Endodermal cell (in vitro differentiated cells): Measurements from ENCODE around the gene STRADA. TPM values are rescaled to one million over a fixed set of nuclear protein-coding genes. Genes with fewer than 3 reads are reported as not detected.

ENCODE experiments used
- DNase-seq: peaks from one replicate; pipeline ENCODE4 v3.0.0-alpha.2; 2017
- H3K27ac ChIP-seq: 2 replicates; pipeline ENCODE4 v1.5.1; 2013; ENCODE audit warnings: mild to moderate bottlenecking, low read depth, low read length, moderate library complexity
- H3K27me3 ChIP-seq: 2 replicates; pipeline ENCODE4 v1.6.1; 2013; ENCODE audit warnings: mild to moderate bottlenecking, low read length, moderate library complexity; ENCODE audit not compliant: insufficient read depth, control insufficient read depth, poor library complexity, severe bottlenecking
- H3K36me3 ChIP-seq: 2 replicates; pipeline ENCODE4 v1.7.0; 2013; ENCODE audit warnings: mild to moderate bottlenecking, low read length, moderate library complexity; ENCODE audit not compliant: control insufficient read depth, insufficient read depth
- H3K4me1 ChIP-seq: one replicate; pipeline ENCODE4 v1.7.0; 2013; ENCODE audit warnings: low read length; ENCODE audit not compliant: control insufficient read depth, insufficient read depth
- H3K4me3 ChIP-seq: 2 replicates; pipeline ENCODE4 v1.5.1; 2013; ENCODE audit warnings: mild to moderate bottlenecking, low read length, moderate library complexity
- H3K9ac ChIP-seq: 2 replicates; pipeline ENCODE4 v1.6.1; 2013; ENCODE audit warnings: mild to moderate bottlenecking, low read length, moderate library complexity; ENCODE audit not compliant: poor library complexity, severe bottlenecking; ENCODE audit errors: extremely low read depth
- H3K9me3 ChIP-seq: 2 replicates; pipeline ENCODE4 v1.6.1; 2013; ENCODE audit warnings: mild to moderate bottlenecking, low read length, moderate library complexity; ENCODE audit not compliant: control insufficient read depth
- H3K27ac Mint-ChIP-seq: 2 replicates; pipeline ENCODE4 v1.8.0; 2020; ENCODE audit warnings: mixed read lengths
- H3K27me3 Mint-ChIP-seq: 2 replicates; pipeline ENCODE4 v1.8.0; 2021; ENCODE audit warnings: mild to moderate bottlenecking, mixed read lengths; ENCODE audit not compliant: insufficient read depth
- H3K36me3 Mint-ChIP-seq: 2 replicates; pipeline ENCODE4 v1.8.0; 2020; ENCODE audit warnings: low read depth, mixed read lengths
- H3K4me1 Mint-ChIP-seq: 2 replicates; pipeline ENCODE4 v1.8.0; 2020; ENCODE audit warnings: mixed read lengths
- H3K4me3 Mint-ChIP-seq: 2 replicates; pipeline ENCODE4 v1.8.0; 2020; ENCODE audit warnings: mild to moderate bottlenecking, moderate library complexity, mixed read lengths
- H3K9me3 Mint-ChIP-seq: 2 replicates; pipeline ENCODE4 v1.8.0; 2020; ENCODE audit warnings: mild to moderate bottlenecking, mixed read lengths
- WGBS, 2 experiments: methylation state at CpG; one replicate each; pipeline versions ENCODE4 v1.1.5 to v1.1.7; 2013; ENCODE audit warnings: missing lambda C conversion rate in 2 of 2, mixed read lengths in 1 of 2; ENCODE audit not compliant: insufficient coverage in 1 of 2, insufficient read length in 1 of 2; 5-methylcytosine and 5-hydroxymethylcytosine counted together
- total RNA-seq, 2 donors: library from RNA; stranded (reverse); fragmentation: NEBNext Ultra II Directional in 1 of 2; extraction: Animal tissue kit (Norgen Biotek cat#: 25700) in 1 of 2; gene quantifications; 2 replicates in 1 of 2; 3 replicates in 1 of 2; pipeline ENCODE4 v1.2.1, GENCODE V29; 2021
- TF ChIP-seq, protein P1 (sequence below): fragments of 200-600 bp; sonication (generic); conservative IDR thresholded peaks from 2 replicates; pipeline ENCODE4 v1.5.0; 2021; ENCODE audit warnings: antibody characterized with exemption, mild to moderate bottlenecking

STRADA gene
- total RNA-seq, 2 donors from 2014 or later = 49.7 to 73.1 TPM

DNA sequence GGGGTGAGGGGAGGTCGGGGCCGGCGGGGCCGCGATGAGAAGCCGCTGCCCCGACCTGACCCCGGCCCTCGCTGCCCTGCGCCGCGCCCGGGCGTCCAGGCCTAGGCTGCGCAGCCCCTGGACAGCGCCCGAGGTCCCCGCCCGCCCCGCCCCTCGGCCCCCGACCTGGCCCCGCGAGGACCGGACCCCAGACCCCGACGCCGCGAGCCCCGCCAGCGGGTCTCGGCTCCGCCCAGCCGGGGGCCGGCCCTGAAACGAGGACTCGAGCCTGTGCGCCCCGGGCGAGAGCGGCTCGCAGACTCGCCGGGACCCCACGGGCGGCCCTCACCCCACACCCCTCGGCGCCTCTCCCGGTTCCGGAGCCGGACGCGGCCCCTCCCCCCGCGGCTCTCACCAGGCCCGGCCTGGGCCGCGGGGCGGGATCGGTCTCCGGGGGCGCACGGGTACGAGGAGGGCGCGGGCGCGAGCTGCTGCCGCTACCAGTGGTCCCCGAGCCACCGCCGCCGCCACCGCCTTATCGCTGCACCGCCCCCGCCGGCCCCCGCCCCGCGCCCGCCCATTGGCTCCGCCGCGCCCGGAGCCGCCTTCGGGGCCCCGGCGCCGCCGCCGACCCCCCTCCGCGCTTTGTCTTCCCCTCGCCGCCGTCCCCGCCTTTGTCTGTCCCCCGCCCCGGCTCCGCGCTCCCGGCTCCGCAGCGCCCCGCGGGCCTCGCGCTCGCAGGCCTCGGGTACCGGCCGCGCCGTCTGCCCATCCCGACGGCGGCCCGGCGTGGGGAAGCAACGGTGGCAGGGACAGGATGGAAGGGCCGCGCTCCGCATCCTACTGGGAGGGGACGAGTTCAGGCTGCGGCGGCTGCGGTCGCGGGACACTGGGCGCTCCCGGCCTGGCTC, 41.7 kb downstream of the STRADA start, which contains the start of gene LIMD2:
Gene LIMD2, minus strand, starts transcription at position 488 of the 890 bp plus-strand sequence. CDS start 827 bp downstream, outside the sequence.
- H3K4me3 ChIP-seq = peak within 1 kb of the TSS; percentile 78
- H3K4me1 ChIP-seq = peaks cover 9% of the 10 kb centered on the region
- peak within 1 kb of the TSS; percentile 21 for H3K27ac Mint-ChIP-seq
- H3K9me3 ChIP-seq = no peaks in the 10 kb centered on the region
- TF ChIP-seq, protein P1, sequence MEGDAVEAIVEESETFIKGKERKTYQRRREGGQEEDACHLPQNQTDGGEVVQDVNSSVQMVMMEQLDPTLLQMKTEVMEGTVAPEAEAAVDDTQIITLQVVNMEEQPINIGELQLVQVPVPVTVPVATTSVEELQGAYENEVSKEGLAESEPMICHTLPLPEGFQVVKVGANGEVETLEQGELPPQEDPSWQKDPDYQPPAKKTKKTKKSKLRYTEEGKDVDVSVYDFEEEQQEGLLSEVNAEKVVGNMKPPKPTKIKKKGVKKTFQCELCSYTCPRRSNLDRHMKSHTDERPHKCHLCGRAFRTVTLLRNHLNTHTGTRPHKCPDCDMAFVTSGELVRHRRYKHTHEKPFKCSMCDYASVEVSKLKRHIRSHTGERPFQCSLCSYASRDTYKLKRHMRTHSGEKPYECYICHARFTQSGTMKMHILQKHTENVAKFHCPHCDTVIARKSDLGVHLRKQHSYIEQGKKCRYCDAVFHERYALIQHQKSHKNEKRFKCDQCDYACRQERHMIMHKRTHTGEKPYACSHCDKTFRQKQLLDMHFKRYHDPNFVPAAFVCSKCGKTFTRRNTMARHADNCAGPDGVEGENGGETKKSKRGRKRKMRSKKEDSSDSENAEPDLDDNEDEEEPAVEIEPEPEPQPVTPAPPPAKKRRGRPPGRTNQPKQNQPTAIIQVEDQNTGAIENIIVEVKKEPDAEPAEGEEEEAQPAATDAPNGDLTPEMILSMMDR = no peak
- peaks cover 18% of the 10 kb centered on the region for H3K36me3 Mint-ChIP-seq
- H3K9ac ChIP-seq = peak within 1 kb of the TSS; percentile 30
- H3K4me1 Mint-ChIP-seq = peaks cover 27% of the 10 kb centered on the region
- H3K9me3 Mint-ChIP-seq = no peaks in the 10 kb centered on the region
- H3K27me3 ChIP-seq = no peaks in the 10 kb centered on the region
- H3K36me3 ChIP-seq = peaks cover 32% of the 10 kb centered on the region
- peak; percentile 94 for DNase-seq
- 0% methylated on average over 20 to 130 of the region's 133 CpGs for WGBS, 2 experiments
- peak within 1 kb of the TSS; percentile 96 for H3K27ac ChIP-seq
- no peaks in the 10 kb centered on the region for H3K27me3 Mint-ChIP-seq
- peak within 1 kb of the TSS; percentile 65 for H3K4me3 Mint-ChIP-seq

DNA sequence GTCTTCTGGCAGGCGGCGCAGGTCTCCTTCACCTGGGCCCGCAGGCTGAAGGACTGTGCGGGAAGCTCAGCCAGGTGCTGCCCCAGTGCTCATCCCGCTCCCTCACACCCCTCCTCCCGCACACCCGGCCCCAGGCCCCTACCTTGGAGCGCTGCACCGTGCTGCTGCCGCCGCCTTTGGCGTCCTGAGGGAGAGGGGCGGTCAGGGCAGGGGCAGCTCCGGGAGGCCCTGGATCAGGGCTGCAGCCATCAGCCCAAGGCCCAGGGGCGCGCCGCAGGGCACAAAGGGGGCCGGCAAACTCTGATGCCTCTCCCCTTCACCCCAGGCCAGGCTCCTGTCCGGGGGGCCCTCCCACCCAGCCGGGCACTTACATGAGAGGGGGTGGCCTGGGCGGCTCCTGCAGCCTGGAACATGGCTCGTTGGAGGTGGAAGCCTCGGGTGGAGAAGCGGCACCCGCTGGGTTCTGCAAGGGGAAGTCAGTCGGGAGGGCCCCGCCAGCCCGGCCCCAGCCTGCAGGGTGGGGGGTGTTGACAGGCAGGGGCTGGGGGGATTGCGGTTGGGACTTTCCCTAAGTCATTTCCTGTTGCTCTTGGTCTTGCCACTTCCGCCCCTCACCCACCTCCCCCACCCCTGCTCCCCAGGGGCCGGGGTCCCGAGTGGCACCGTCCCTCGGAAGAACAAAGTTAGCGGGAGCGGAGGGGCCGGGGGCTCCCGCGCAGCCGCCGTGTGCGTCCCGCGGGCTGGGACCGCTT, 42.5 kb downstream of the STRADA start:
- H3K4me1 ChIP-seq = peaks cover 9% of the 10 kb centered on the region
- H3K4me3 ChIP-seq = peak overlapping the region; percentile 78
- H3K9me3 ChIP-seq = no peaks in the 10 kb centered on the region
- H3K27ac ChIP-seq = peak overlapping the region; percentile 44
- H3K9ac ChIP-seq = peak overlapping the region; percentile 30
- WGBS, 2 experiments = 0 to 5% methylated on average over 3 to 44 of the region's 45 CpGs
- peaks cover 28% of the 10 kb centered on the region for H3K36me3 ChIP-seq
- peak; percentile 86 for DNase-seq
- H3K36me3 Mint-ChIP-seq = peaks cover 18% of the 10 kb centered on the region
- peak overlapping the region; percentile 65 for H3K4me3 Mint-ChIP-seq
- H3K27me3 Mint-ChIP-seq = no peaks in the 10 kb centered on the region
- TF ChIP-seq, protein P1 = no peak
- H3K9me3 Mint-ChIP-seq = no peaks in the 10 kb centered on the region
- H3K27ac Mint-ChIP-seq = peak overlapping the region; percentile 21
- no peaks in the 10 kb centered on the region for H3K27me3 ChIP-seq
- H3K4me1 Mint-ChIP-seq = peaks cover 27% of the 10 kb centered on the region

DNA sequence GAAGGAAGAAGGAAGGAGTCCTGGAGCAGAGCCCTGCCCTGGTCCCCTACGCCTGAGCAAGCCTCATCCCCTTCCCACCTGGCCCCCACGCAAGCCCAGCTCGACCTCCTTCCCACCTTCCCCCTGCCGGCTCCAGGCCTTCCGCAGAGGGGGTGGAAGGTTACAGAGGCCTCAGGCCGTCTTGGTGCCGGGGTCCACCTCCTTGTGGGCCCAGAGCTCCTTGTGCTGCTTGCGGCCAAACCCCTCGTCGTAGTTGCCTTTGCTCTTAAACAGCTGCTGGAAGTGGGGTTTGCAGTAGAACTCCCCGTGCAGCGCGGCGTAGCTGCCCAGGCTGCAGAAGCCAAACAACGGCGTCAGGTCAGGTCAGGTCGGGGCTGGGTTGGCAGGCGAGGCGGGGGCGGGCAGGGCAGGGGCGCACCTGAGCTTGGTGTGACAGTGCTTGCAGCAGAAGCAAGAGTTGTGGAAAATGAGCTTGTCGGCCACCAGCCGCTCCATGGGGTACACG, 43.2 kb downstream of the STRADA start:
- Histone ChIP-seq H3K4me3 (peak overlapping the region; percentile 78), H3K27ac (no peak overlapping the region), H3K9ac (no peak overlapping the region), H3K36me3 (peaks cover 24% of the 10 kb centered on the region), H3K27me3 (no peaks in the 10 kb centered on the region), H3K9me3 (no peaks in the 10 kb centered on the region), H3K4me1 (peaks cover 9% of the 10 kb centered on the region)
- peaks cover 12% of the 10 kb centered on the region for H3K36me3 Mint-ChIP-seq
- WGBS, 2 experiments = 76 to 82% methylated on average over 9 to 22 of the region's 24 CpGs
- peaks cover 21% of the 10 kb centered on the region for H3K4me1 Mint-ChIP-seq
- H3K9me3 Mint-ChIP-seq = no peaks in the 10 kb centered on the region
- no peaks in the 10 kb centered on the region for H3K27me3 Mint-ChIP-seq
- no peak overlapping the region for H3K27ac Mint-ChIP-seq
- no peak for DNase-seq
- peak overlapping the region; percentile 65 for H3K4me3 Mint-ChIP-seq
- TF ChIP-seq, protein P1 = no peak
